ENCODE data around the gene XAB2. TPM values are rescaled to one million over a fixed set of nuclear protein-coding genes. Genes with fewer than 3 reads are reported as not detected.

The XAB2 gene
- total RNA-seq, 4 donors from 2014 or later, result 10.0 to 41.7 (median 32.2) TPM

DNA sequence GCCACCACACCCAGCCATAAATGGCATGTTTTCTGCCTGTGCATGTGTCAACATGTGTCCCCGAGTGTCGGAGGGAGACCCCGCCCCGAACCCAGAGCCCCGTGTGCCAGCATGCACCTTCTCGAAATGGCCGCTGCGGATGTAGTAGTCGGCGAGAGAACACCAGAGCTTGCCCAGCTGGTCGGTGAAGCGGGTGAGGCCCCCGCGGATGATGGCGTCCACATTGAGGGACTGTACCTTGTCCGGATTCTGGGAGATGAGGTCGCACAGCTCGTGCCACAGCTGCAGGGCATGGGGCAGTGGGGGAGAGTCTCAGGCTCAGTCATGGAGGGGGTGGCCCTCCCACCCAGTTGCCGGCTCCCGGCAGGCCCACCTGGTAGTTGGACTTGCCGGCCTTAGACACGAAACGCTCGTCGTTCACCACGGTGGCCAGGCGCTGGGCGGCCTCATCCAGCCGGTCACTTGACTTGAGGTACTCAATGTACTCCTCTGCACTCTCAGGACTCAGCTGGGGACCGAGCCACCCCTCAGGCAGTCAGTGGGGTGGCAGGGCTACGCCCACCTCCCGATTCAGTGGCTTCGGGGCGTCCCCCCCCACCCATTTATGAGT lies 3.5 kb downstream of the XAB2 start:
- H3K36me3 ChIP-seq, result no peaks in the 10 kb centered on the region
- H3K9me3 ChIP-seq, result no peaks in the 10 kb centered on the region
- DNase-seq, result no peak
- H3K4me3 ChIP-seq, result no peak overlapping the region
- no peak overlapping the region for H3K27ac ChIP-seq
- peaks cover 8 to 16% of the 10 kb centered on the region in 2 donors for H3K4me1 ChIP-seq
- TF ChIP-seq POLR2A (IDR thresholded peaks at IDR 0.05), result no peak
- TF ChIP-seq, protein P1, sequence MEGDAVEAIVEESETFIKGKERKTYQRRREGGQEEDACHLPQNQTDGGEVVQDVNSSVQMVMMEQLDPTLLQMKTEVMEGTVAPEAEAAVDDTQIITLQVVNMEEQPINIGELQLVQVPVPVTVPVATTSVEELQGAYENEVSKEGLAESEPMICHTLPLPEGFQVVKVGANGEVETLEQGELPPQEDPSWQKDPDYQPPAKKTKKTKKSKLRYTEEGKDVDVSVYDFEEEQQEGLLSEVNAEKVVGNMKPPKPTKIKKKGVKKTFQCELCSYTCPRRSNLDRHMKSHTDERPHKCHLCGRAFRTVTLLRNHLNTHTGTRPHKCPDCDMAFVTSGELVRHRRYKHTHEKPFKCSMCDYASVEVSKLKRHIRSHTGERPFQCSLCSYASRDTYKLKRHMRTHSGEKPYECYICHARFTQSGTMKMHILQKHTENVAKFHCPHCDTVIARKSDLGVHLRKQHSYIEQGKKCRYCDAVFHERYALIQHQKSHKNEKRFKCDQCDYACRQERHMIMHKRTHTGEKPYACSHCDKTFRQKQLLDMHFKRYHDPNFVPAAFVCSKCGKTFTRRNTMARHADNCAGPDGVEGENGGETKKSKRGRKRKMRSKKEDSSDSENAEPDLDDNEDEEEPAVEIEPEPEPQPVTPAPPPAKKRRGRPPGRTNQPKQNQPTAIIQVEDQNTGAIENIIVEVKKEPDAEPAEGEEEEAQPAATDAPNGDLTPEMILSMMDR (IDR thresholded peaks at IDR 0.05), result no peak
- no peaks in the 10 kb centered on the region for H3K27me3 ChIP-seq
- intact Hi-C loops (cut with DNase I; ENCODE audit: low total_unique reads), result no loop called here

DNA sequence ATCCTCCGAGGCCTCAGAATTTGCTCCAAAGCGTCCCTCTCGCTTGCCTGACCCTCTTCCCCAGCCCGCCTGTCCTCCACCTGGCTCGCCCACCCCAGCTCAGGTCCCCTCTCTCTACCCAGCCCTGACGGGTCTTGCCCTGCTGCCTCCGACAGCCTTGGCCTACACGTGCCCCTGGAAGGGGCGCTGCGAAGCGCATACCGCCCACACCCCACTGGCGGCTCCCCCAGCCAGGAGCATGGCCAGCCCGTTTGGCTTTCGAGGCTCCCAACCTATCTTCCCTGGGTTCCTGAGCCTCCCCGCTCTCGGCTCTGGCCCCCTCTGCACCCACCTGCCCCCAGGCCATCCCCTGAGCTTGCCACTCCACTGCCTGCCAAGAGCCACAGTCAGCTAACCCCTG lies 4.5 kb downstream of the XAB2 start:
- no peak for DNase-seq
- intact Hi-C loops (cut with DNase I; ENCODE audit: low total_unique reads), result no loop called here
- Histone ChIP-seq H3K27ac (no peak overlapping the region), H3K27me3 (no peaks in the 10 kb centered on the region), H3K9me3 (no peaks in the 10 kb centered on the region), H3K36me3 (no peaks in the 10 kb centered on the region), H3K4me1 (peaks cover 0 to 13% of the 10 kb centered on the region in 2 donors), H3K4me3 (no peak overlapping the region)
- TF ChIP-seq POLR2A (IDR thresholded peaks at IDR 0.05), result no peak
- TF ChIP-seq, protein P1 (IDR thresholded peaks at IDR 0.05), result no peak

- Histone ChIP-seq H3K9me3 (no peaks in the 10 kb centered on the region), H3K4me3 (no peak overlapping the region), H3K4me1 (peaks cover 0 to 13% of the 10 kb centered on the region in 2 donors), H3K27me3 (no peaks in the 10 kb centered on the region), H3K36me3 (no peaks in the 10 kb centered on the region), H3K27ac (no peak overlapping the region)
- DNase-seq, result no peak
- intact Hi-C loops (cut with DNase I; ENCODE audit: low total_unique reads), result no loop called here
- TF ChIP-seq, protein P1 (IDR thresholded peaks at IDR 0.05), result no peak
- no peak for TF ChIP-seq POLR2A (IDR thresholded peaks at IDR 0.05)
Measured at GRCh38 chr19:7623725-7624603, 5.4 kb downstream of the XAB2 start.

DNA sequence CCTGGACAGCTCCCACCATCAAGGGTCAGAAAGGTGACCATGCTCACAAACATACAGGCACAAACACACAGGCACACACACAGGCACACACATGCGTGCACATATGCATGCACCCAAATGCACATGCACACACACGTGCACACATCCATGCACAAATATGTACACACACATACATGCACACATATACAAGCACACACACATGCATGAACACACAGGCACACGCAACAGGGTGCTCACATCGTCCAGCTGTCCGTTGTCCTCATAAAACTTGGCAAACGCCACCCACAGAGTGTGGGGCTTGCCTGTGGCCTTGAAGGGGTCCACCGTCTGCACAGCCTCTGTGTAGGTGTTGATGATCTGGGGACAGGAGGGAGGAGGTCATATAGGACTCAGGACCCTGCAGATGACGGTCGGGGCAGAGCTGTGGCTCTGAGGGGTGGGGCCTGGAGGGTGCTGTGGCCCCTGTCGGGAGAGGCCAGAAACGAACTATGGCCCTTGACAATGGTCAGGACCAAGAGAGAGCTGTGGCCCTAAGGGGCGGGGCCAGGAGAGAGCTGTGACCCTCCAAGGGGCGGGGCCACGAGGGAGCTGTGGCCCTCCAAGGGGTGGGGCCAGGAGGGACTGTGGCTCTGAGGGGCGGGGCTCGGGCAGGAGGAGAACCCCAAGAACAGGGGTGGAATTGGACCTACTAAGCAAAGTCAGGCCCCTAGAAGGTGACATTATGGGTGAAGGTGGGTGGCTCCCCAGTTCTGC lies 6.2 kb downstream of the XAB2 start:
- Histone ChIP-seq H3K36me3 (no peaks in the 10 kb centered on the region), H3K4me1 (peaks cover 0 to 6% of the 10 kb centered on the region in 2 donors), H3K9me3 (no peaks in the 10 kb centered on the region), H3K27me3 (no peaks in the 10 kb centered on the region), H3K4me3 (no peak overlapping the region), H3K27ac (no peak overlapping the region)
- no peak for DNase-seq
- no peak for TF ChIP-seq POLR2A (IDR thresholded peaks at IDR 0.05)
- TF ChIP-seq, protein P1 (IDR thresholded peaks at IDR 0.05), result no peak
- intact Hi-C loops (cut with DNase I; ENCODE audit: low total_unique reads), result no loop called here

All from uterus (tissue), 4 donors.